HG02623 (cell line): ENCODE data around the gene UBAC2.
"Not testable (repeated sequence)": the region's sequence is repeated elsewhere in the genome, so short reads cannot be mapped to it uniquely, and the experiment has no call there.

Experiments used
- ATAC-seq: cut with Tn5 transposase; IDR thresholded peaks from one replicate; pipeline ENCODE4 v1.9.1; 2021; ENCODE audit warnings: moderate library complexity; ENCODE audit not compliant: unreplicated experiment

UBAC2 gene

DNA sequence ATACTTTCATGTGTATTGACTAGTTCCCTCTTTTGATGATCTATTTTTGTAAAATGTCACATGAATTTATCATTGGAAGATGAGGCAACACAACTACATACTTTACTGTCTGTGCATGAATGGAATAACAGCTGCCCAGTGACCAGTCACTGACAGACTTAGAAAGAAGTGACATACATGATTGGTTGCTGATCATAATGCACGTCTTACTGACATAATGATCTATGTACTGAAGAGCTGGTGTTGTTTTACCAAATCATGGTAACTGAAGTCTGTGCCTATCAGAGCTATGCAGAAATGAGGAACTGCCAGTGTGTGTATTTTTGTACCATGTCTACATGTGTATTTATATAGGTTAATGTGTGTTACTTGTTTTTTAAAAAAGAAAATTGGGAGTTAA is 31.1 kb downstream of the UBAC2 start:
- ATAC-seq: no peak

DNA sequence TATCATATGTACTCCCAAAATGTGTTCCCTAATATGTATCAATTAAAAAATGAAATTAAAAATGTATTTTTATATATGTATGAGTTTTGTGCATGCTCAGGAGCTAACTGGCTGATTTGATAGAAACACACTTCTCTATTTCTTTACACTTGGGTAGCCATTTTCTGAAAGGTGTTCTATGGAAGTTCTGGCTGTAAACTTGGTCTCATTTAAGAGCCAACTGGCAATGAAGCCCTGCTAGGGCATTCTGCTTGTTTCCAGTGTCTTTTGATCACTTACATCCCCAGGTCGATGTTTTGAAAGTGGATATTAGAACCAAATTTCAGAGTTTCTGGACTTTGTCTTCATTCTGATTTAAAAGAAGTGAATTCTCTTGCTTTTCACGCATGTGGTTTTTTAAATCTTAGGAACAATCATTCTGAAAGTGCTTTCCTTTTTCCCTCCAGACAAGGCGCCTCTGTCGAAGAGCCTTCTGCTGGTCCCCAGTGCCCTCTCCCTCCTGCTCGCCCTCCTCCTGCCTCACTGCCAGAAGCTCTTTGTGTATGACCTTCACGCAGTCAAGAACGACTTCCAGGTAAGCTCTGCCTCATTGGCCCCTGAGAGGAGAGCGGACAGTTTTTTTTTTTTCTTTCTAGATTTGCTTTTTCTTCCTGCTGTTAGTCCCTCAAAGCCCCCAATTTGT is 37.5 kb downstream of the UBAC2 start:
- peak; percentile 64 for ATAC-seq

DNA sequence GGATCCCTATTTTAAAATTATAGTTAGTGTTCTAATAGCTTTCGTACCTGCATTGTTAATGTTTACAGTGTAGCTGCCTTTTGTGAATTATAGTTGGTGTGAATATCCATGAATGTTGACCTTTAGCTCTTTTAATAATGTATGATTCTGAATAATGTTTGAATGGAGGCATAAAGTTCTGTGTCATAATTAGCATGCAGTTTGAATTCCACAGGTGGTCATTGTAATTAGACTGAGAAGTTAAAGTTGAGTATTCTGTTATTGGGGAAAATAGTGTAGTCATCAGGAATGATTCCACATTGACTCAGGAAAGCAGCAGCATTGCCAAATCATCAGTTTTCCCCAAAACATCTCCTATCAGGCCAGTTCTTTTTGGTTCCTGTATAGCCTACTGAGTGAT is 45.4 kb downstream of the UBAC2 start:
- no peak for ATAC-seq

DNA sequence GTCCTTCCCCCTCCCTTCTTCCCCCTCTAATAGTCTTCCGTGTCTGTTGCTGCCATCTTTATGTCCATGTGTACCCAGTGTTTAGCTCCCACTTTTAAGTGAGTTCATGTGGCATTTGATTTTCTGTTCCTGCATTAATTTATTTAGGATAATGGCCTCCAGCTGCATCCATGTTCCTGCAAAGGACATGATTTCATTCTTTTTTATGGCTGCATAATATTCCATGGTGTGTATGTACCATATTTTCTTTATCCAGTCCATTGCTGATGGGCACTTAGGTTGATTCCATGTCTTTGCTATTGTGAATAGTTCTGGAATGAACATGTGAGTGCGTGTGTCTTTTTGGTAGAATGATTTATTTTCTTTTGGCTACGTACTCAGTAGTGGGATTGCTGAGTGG is 48.5 kb downstream of the UBAC2 start:
- not testable (repeated sequence) for ATAC-seq

DNA sequence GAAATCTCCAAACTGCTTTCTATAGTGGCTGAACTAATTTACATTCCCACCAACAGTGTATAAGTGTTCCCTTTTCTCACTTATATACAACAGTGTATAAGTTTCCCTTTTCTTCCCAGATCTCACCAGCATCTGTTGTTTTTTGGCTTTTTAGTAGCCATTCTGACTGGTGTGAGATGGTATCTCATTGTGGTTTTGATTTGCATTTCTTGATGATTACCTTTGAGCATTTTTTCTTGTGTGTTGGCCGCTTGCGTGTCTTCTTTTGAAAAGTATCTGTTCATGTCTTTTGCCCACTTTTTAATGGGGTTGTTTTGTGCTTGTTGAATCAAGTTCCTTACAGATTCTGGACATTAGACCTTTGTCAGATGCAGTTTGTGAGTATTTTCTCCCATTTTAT is 49.0 kb downstream of the UBAC2 start:
- ATAC-seq: not testable (repeated sequence)

DNA sequence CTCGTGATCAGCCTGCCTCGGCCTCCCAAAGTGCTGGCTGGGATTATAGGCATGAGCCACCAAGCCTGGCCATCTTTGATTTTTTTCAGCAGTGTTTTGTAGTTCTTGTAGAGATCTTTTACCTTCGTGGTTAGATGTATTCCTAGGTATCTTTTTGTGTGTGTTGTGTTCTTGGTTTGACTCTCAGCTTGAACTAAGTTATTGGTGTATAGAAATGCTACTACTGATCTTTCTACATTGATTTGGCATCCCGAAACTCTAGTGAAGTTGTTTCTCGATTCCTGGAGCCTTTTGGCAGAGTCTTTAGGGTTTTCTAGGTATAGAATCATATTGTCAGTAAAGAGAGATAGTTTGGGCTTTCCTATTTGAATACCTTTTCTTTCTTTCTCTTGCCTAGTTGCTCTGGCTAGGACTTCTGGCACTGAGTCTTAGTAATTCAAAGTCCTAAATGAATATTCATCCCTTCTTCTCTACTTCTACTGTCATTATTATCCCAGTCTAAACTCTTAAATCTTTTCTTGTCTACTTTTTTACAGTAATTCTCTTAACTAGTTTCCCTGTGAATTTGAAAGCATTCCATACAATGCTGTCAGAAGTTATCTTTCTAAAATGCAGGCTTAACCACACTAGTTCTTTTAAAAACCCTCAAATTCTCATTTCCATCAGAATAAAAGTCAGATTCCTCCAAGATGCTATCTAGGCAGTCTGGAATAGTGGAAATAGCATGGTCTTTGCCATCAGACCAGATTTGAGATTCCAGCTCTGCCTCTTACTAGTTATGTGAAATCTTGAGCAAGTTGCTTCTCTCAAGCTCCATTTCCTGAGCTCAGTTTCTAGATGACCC is 50.5 kb downstream of the UBAC2 start:
- ATAC-seq: no peak

DNA sequence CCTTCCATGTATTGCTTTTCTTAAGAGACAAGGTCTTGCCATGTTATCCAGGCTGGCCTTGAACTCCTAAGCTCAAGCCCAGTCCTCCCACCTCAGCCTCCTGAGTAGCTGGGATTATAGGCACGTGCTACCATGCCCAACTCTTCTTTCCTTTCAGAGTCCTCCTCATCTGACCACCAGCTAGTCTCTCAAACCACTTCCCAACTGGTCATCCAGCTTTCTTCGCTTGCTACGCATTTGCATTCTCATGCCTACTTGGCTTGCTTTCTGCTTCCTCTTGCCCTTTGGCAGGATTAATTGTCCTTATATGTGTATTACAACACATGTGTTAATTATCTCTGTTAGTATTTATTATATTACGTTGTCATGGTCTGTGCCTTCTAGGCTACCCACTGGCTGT is 51.3 kb downstream of the UBAC2 start:
- ATAC-seq: no peak

DNA sequence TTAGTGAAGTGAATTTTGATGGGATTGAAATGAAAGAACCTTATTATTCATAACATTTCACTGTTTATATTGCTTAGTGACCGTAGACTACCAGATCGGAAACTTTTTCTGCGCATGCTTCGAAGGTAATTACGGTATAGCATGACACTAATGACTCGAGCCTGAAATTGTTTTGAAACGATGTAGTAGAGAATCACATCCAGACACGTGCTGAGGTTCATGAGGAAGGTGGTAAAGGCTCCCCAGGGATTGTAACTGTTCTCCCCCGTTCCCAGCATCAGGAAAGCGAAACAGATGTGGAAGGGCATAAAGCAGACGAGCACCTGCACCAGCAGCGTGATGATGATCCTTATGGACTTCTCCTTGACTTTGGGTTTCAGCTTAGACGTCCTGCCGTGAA is 54.2 kb downstream of the UBAC2 start:
- no peak for ATAC-seq

DNA sequence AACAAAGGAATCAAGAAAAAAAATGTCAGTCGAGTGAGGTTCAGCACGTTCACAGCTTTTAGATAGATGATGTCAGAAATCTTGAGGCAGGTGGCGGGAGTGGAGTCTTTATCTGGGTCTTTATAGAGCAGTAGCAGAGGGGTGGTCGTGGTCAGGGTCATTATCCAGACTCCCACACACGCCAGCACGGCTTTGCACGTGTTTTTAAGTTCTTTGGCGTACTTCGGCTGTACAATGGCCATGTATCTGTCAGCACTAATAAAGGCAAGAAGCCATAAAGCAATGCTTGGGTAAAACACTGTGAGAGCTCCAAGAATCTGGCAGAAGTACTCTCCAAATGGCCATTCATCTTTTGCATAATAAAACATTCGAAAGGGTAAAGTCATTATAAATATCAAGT is 54.6 kb downstream of the UBAC2 start:
- ATAC-seq: no peak

DNA sequence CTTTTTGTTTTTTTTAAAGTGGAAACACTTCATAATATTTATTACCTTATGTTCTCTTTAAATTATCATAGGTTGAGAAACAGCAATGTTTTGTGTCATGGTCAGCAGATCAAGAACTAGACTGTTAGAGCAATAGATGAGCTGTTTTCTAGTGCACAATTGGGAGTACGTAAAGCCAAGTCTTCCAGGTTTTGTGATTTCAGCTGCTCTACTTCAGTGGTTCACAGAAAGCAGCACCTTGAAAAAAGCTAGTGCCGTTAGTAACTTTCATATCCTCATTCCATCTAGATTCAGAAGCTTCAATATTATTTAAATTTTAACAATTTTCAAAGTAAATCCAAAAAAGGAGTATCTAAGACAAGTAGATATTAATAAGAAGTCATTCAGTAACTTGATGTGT is 55.6 kb downstream of the UBAC2 start:
- ATAC-seq: no peak

DNA sequence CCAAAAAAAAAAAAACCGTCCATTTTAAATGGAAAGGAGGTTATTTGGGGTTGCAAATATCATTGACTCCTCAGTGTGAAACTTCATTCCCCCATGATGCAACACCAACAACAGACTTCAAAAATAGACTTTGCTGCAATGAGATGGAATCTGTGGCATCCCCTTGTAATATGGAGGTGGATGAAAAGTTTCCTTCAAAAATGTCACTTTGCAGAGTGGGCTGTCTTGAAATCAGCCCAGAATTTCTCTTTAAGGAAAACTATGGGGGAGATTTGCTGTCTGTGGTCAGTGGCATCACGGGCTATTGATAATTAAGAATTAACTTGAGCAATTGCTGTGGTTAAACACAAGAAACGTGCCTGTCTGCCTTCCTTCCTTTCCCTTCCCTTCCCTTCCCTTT is 56.1 kb downstream of the UBAC2 start:
- no peak for ATAC-seq

DNA sequence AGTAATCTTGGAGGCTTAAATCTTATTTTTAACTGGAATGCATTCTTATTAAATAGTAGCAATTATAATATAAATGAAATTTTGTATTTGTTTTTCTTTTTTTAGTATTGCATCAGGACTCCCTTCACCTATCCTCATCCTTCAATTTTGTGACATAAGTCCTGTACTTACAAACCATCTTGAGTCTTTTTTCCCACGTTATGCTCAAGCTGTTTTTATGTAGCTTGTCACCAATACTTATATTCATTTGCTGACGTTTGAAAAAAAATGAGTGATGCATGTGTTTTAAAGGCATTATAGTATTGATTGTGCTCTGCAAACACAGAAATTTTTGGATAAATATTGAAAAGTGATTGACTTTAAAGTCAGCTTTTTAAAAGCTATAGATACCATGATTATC is 56.6 kb downstream of the UBAC2 start:
- no peak for ATAC-seq

DNA sequence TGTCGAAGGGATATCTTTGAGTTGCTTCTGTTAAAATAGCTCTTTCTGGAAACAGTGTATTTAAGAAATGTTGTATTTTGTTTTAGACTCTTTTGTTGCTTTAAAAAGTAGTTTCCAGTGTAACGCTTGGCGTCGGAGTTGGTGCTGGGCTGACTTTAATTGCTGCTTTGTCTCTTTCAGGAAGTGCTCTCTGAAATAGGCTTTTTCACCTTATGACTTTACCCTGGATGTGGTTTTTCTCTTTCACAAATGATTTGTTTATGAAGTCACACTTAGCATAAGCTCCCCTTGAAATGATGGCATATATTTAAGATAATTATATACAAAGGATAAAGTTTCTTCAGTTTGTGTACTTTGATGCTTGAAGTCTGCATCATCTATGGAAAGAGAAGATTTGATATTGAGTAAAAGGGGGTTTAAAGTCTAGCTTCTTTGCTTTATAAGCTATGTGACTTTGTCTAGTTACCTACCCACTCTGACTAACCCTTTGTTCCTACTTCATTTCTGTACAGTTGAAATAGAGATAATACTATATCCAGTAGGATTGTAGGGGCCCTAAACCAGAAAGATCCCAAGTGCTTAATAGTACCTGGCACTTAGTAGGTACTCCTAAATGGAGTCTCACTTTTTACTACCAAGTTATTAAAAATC is 57.7 kb downstream of the UBAC2 start, which contains the start of gene GPR18:
Gene GPR18, minus strand, starts transcription at position 170 of the 651 bp plus-strand sequence. CDS start 2,507 bp downstream, outside the sequence.
- ATAC-seq: peak; percentile 88

DNA sequence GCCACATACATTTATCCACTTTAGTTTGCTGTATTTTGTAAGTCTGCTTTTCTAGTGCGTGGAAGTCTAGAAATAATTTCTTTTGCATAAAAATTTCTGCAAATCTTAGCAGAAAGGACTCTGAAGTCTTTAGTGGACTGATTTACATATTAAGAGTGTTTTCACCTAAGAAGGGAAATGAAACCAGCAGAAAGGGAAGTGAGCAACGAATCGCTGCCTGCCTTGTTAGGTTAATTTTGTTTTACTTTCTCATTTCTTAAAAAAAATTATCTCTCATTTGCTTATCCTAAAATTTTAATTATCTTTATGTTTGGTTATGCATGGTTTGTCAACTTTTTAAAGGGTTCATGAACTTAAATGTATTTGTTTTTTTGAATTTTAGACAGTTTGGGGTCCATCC is 58.3 kb downstream of the UBAC2 start:
- ATAC-seq: peak; percentile 70

DNA sequence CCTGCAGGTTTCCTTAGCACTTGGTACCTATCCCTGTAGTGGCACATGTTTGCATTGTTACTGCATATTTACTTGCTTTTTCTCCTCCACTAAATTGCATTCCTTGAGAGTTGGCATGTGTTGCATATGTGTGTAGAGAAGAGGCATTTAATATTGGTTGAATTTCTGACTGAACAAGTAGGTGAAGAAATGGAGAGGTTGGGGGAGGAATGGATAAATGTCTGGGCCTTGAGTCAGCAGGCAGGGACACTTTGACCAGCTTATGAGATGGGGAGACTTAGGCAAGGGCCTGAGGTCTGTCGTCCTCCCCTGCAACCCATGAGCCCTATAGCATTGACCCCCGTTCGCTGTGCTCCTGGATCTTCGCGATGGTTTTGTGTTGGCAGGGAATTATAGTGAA is 59.6 kb downstream of the UBAC2 start:
- no peak for ATAC-seq

DNA sequence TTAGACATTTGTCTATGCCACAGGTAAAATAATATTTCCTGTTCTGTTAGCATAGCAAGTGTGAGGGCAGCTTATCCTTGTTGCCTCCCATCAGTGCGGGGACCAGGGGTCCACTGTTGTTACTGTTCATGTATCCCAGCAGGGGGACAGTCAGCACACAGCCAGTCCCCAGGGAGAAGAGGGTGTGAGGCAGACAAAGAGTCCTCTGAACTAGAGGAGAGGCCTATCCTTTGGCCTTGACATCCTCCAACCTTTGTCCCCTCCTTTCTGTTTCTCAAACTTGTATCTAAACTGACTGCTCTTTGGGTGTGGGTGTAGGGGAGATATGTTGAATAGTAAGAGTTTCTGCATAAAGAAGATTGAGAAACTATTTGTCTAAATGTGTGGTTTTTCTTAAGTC is 60.4 kb downstream of the UBAC2 start:
- ATAC-seq: no peak

DNA sequence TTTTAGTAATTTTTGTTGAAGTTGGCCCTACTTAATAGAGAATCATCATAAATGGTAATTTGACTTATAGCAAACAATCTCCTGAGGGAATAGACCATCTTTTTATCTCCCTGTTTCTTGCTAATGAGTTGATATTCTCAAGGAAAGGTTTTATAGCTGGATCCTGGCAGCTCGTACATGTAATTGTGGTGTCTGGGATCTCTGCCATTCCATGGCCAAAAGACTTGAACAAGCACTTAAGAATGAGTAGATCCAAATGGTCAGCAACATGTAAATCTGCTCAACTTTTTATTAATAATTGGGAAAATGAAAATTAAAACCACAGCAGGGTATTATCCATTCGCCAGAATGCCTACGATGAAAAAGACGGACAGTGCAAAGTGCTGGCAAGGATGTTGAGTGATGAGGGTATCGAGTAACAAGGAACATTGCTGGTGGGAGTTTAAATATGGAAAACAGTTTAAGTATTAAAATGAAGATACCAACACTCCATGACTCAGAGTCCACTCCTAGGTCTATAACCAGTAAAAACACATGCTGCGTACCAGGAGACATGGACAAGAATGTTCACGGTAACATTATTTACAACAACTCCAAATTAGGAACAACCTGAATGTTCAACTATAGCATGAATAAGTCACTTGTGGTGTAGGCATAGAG is 62.6 kb downstream of the UBAC2 start:
- no peak for ATAC-seq

DNA sequence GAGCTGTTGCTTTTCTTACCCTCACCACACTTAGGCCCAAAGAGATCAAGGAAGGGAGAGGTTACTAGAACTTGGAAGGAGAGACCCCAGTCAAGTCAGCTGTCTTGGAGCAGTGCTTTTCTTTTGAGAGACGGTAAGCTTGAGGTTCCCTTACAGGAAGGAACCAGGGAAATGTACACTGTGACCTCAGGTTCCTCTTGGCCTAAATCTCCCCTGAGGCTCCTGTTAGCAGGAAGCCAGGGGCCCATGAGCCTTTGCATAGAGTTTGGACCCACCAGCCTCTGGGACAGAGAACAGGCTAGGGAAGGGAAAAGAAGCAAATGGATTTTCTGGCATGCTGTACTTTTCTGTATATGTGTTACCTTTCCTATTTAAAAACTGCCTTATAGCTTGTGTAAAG is 63.4 kb downstream of the UBAC2 start:
- no peak for ATAC-seq

DNA sequence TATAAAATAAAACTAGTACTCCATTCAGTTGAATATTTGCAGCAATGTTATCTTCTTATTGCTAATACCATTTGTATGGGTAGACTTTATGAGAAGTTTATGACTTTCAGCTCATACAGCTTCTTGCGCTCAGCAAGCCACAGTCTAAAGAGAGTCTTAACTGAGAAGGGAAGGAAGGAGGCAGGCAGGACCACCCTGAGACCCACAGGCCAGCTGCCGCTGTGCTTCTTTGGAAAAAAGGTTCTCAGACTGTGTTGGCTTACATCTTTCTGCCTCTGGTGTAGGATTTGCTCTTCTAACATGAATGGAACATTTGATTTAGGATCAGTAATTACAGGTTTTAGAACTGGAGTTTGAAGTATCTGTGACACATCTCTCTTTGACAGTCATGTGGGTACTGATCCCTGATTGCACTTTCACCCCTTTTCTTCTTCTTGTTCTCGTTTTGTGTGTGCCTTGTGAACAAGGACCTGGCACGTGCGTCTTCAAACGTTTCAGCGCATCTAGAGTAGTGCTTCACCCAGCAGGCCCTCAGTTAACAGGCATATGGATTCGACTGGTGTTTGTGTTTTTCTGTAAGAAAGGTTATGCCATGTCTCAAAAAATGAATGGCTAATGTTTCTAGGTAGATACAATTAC is 64.6 kb downstream of the UBAC2 start:
- ATAC-seq: no peak

DNA sequence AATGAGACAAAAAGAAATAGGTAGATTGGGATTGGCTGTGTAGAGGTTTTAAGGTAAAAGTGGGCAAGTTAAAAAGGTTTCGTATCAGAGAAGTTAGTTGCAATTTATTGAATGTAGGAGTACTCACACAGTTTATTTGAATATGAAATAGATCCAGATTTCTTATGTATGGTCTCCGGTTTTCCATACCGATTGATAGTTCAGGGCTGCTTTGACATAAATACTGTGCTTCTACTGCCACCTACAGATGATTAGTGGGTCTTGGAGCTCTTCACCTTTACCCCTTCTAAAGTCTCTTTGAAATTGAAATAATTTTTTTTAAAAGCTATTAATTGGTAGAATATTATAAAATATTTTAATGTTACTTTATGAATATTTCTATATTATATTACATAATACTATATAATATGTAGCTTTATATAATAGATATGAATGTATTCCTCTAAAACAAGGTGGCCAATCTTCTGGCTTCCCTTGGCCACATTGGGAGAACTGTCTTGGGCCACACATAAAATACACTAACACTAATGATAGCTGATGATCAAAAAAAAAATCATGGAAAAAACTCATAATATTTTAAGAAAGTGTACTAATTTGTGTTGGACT is 65.3 kb downstream of the UBAC2 start:
- ATAC-seq: no peak
